Stimulated activated CD4-positive, alpha-beta T cell treated with anti-CD3 and anti-CD28 coated beads, Interleukin-2, amount 100 ng/mL, for 48 hours (primary cell): Measurements from ENCODE around the gene SELPLG.
"Not testable (repeated sequence)": the region's sequence is repeated elsewhere in the genome, so short reads cannot be mapped to it uniquely, and the experiment has no call there.

Experiments used
- DNase-seq, 2 donors: peaks; one replicate each; pipeline ENCODE4 v3.0.0-alpha.2; 2020

The SELPLG gene

DNA sequence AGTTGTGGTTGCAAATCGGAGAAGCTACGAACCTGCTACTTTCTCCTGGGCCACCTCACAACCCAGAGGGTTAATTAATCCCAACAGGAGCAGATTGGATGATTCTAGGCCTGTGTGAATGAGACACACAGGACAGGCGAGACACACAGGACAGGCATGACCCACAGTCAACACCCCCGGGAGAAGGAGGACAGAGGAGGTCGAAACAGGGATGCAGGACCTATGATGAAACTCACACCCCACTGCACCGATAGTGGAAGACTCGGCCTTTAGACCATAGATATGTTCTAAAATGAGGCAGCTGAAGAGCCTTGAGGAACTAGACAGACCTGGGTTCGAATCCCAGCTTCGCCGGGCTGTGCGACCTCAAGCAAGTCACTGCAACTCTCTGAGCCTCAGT is 47.4 kb downstream of the SELPLG start:
- DNase-seq = no peak

DNA sequence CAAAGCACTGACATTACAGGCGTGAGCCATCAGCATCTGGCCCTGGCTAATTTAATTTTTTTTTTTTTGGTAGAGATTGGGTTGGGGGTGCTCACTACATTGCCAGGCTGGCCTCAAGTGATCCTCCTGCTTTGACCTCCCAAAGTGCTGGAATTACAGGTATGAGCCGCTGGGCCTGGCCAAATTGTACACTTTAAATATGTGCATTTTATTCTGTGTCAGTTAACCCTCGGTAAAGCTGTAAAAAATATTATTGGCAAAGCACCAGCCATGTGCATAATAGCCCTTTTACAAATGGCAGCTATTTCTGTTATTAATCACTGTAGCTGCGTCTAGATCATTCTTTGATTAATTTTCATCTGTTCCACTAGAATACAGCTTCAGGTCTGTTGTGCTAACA is 47.8 kb downstream of the SELPLG start:
- no peak for DNase-seq

- DNase-seq = no peak
Measured at GRCh38 chr12:108584456-108585065, 49.1 kb downstream of the SELPLG start.

DNA sequence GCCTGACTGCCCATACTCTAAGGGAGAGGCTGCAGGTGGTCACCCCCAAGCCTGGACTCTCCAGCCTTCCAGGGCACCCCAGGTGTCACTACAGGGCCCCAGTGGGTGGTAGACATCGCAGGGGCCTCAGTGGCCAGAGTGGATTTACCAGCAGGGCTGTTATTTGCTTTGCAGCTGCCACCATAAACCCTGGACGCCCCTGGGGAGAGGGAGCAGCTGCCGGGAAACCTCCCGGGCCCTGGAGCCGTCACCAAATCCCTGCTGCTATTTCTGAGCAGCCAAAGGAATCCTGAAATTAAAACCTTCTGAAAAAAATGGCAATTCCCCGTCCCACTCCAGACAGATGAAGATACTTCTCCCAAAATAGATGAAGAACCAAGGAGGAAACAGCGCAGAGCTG is 49.7 kb downstream of the SELPLG start:
- no peak for DNase-seq

GRCh38 chr12:108582978-108583770 is 50.5 kb downstream of the SELPLG start:
- DNase-seq = no peak

- no peak for DNase-seq
Measured at GRCh38 chr12:108582509-108582908, 51.2 kb downstream of the SELPLG start.

DNA sequence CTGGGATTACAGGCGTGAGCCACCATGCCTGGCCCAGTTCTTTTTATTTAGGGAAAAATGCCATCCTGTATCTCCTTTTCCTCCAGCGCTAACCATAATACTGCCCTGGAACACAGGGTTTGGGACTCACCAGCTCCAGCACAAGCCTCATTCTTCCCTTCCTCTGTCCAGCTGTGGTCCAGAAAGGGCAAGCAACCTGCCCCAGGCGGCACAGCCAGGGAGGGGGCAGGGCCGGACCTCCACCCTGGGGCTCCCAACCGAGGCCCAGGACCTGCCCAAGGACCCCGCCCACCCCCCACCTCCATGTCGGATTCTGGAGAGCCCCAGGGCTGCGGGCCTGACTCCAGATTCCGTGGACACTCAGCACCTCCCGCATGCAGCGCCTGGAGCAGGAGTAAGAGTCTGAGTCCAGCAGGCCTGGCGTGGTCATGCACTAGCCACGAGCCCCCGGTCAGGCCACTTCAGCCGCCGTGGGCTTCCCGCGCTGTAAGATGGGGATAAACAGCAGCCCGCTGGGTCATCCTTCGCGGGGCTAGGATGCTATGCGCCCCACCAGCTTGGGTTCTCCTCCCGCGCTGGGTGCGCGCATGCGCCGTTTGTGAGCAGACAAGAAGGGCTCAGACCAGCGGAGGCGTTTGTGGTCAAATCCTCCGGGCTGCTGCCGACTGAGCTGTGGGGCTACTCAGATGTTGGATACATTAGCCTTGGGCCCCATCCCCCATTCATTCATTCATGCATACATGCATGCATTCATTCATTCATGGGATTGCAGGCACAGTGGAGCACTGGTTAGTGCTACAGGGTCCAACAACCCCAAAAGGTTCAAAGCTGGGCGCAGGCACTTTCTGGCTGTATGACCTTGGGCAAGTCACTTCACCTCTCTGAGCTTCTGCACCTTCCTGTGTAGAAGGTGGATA is 52.1 kb downstream of the SELPLG start:
- DNase-seq = no peak

- no peak for DNase-seq
Measured at GRCh38 chr12:108580531-108580930, 53.2 kb downstream of the SELPLG start.

- no peak for DNase-seq
Measured at GRCh38 chr12:108578813-108579212, 54.9 kb downstream of the SELPLG start.

DNA sequence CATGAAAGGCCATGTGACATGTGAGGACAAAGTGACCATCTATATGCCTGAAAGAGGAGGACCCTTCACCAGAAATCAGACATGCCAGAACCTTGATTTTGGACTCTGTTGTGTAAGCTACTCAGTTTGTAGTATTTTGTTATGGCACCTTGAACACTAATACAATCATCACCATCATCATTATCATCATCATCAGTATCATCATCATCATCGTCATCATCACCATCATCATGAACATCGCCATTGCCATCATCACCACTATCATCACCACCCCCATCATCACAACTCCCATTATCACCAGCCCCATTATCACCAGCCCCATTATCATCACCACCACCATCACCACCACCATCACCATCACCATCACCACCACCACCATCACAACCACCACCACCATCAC is 55.4 kb downstream of the SELPLG start:
- no peak for DNase-seq

GRCh38 chr12:108577458-108577857 is 56.2 kb downstream of the SELPLG start:
- no peak for DNase-seq

GRCh38 chr12:108576660-108577234 is 56.9 kb downstream of the SELPLG start:
- DNase-seq = no peak

GRCh38 chr12:108575199-108575912 is 58.3 kb downstream of the SELPLG start:
- no peak for DNase-seq

DNA sequence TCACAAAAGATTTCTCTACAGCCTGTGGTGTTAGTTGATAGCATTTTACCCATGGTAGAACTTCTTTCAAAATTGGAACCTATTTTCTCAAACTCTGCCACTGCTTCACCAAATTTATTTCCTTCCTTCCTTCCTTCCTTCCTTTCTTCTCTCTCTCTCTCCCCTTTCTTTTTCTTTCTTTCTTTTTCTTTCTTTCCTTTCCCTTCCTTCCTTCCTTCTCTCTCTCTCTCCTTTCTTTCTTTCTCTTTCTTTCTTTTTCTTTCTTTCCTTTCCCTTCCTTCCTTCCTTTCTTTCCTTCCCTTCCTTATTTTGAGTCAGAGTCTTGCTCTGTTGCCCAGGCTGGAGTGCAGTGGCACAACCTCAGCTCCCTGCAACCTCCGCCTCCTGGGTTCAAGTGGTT is 59.4 kb downstream of the SELPLG start:
- DNase-seq = not testable (repeated sequence)

DNA sequence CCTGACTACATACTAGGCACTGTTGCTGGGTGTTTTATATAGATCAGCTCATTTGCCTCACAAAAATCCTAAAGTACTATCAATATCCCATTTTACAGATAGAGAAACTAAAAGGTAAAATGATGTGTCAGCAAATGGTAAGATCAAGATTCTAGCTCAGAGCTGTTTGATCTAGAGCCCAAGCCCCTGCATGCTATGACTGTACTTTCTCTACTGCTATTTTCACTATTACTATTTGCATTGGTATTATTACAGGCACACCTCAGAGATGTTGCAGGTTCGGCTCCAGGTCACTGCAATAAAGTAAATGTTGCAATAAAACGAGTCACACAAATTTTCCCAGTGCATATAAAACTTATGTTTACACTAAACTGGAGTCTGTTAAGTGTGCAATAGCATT is 60.4 kb downstream of the SELPLG start:
- no peak for DNase-seq

GRCh38 chr12:108572166-108572790 is 61.4 kb downstream of the SELPLG start:
- DNase-seq = no peak
